GM12872 (cell line): ENCODE data around the gene TPH1.

Experiments used
- TF ChIP-seq, protein P1 (sequence below): IDR thresholded peaks from 3 replicates; pipeline ENCODE4 v1.5.1; 2011; ENCODE audit warnings: low read depth, mild to moderate bottlenecking, low read length, moderate library complexity; ENCODE audit not compliant: insufficient read depth

The TPH1 gene

DNA sequence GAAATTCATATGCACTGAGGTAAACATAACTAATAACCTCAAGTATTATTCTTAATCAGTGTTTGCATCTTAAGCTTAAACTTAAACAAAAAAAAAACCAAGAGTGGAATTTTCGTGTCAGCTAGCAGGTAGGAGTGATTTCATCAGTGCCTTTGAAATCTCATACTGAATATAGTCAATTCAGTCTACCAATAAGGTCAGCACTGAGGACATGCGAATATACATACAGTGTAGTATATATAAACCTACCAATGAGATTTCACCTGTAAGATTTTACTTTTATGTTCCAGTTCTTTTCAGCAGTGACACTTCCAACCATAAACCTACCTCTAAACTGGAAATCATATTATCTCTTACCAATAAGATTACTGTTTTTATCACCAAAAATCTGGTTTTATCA is 32.8 kb upstream of the TPH1 start:
- TF ChIP-seq, protein P1, sequence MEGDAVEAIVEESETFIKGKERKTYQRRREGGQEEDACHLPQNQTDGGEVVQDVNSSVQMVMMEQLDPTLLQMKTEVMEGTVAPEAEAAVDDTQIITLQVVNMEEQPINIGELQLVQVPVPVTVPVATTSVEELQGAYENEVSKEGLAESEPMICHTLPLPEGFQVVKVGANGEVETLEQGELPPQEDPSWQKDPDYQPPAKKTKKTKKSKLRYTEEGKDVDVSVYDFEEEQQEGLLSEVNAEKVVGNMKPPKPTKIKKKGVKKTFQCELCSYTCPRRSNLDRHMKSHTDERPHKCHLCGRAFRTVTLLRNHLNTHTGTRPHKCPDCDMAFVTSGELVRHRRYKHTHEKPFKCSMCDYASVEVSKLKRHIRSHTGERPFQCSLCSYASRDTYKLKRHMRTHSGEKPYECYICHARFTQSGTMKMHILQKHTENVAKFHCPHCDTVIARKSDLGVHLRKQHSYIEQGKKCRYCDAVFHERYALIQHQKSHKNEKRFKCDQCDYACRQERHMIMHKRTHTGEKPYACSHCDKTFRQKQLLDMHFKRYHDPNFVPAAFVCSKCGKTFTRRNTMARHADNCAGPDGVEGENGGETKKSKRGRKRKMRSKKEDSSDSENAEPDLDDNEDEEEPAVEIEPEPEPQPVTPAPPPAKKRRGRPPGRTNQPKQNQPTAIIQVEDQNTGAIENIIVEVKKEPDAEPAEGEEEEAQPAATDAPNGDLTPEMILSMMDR, result no peak

DNA sequence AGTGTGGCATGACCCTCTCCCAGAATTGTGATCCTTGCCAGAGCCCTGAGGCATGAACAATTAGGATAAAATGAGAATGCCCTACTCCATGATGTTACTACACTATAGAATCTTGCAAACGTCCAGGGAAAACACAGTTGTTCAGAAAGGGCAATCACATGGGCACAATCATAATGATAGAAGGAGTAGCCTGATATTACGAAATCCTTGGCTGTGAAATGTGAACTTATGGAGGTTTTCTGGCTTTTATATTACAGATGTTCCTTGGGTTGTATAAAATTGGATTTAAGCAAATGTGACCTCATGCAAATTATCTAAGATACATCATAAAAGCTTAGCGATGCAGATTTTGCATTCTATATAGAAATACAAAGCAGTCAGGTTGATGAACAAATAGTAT is 29.4 kb upstream of the TPH1 start:
- TF ChIP-seq, protein P1, result no peak

GRCh38 chr11:18071098-18071705 is 25.1 kb upstream of the TPH1 start:
- TF ChIP-seq, protein P1, result no peak

DNA sequence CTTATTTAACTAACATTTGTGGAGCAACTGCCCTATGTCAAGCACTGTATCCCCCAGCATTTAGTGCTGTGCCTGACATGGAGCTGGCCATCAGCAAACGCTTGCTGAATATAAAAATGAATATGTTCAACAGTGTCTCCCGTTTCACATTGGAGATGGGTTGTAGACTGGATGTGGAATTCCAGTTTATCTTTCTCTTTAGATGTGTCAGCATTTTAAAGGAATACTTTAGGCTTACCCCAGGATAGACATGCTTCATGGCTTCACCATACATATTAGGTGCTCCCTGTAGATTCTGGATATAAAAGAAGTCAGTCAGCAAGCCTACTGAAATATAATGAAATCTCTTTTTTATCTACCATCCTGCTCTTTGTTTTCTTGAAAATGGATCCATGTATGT is 21.3 kb upstream of the TPH1 start:
- TF ChIP-seq, protein P1, result no peak

GRCh38 chr11:18066626-18067025 is 20.6 kb upstream of the TPH1 start:
- TF ChIP-seq, protein P1, result no peak

DNA sequence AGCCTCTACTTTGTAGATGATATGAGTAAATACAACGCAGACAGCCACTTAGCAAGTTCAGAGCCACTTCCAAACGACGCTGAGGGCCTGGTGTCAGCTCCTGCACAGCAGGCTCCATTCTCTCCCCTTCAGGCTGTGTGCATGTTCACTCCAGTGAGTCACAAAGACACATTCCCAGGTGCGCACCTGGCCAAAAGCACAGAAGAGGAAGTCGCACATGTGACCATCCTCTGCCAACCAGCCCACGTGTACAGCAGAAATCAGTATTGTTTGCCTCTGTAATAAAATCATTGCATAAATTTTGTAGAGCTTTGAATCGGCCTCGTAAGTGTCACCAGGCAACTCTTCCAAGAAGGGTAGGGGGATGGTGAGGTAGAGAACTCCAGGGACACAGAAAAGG is 19.5 kb upstream of the TPH1 start:
- TF ChIP-seq, protein P1, result no peak

GRCh38 chr11:18064450-18065054 is 18.5 kb upstream of the TPH1 start:
- TF ChIP-seq, protein P1, result no peak
